ENCODE data around the gene MRPL37.

DNA sequence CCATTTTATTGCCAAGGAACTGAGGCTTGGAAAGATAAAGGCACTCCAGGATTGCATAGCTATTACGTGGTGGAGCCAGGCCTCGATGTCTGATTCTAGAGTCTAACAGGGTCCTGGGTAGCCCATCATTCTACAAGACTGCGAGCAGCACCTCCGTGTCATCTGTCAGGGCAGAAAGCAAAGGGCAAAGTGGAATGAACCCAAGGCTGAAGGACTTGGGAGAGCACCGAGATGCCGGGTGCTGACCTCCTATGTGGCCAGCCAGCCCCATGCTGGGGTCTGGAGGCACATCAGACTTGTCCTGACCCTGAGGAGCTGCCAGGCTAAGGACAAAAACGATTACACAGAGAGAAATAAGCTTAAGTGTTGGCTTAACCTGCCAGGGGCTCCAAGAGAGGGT is 62.3 kb downstream of the MRPL37 start:
- TF ChIP-seq, protein P1, sequence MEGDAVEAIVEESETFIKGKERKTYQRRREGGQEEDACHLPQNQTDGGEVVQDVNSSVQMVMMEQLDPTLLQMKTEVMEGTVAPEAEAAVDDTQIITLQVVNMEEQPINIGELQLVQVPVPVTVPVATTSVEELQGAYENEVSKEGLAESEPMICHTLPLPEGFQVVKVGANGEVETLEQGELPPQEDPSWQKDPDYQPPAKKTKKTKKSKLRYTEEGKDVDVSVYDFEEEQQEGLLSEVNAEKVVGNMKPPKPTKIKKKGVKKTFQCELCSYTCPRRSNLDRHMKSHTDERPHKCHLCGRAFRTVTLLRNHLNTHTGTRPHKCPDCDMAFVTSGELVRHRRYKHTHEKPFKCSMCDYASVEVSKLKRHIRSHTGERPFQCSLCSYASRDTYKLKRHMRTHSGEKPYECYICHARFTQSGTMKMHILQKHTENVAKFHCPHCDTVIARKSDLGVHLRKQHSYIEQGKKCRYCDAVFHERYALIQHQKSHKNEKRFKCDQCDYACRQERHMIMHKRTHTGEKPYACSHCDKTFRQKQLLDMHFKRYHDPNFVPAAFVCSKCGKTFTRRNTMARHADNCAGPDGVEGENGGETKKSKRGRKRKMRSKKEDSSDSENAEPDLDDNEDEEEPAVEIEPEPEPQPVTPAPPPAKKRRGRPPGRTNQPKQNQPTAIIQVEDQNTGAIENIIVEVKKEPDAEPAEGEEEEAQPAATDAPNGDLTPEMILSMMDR (conservative IDR thresholded peaks at IDR 0.05; ENCODE audit: low read length): no peak
- TF ChIP-seq EZH2phosphoT487 (IDR thresholded peaks at IDR 0.05; ENCODE audit: borderline replicate concordance): no peak

All from Loucy (cell line).